Endodermal cell (in vitro differentiated cells): ENCODE measurements around the gene FBLN2. TPM values are rescaled to one million over a fixed set of nuclear protein-coding genes. Genes with fewer than 3 reads are reported as not detected.
A peak's percentile ranks its signal among the peaks of the same experiment; 100 is the strongest.

Source experiments
- DNase-seq: peaks from one replicate; pipeline ENCODE4 v3.0.0-alpha.2; 2017
- H3K27ac ChIP-seq: 2 replicates; pipeline ENCODE4 v1.5.1; 2013; ENCODE audit warnings: mild to moderate bottlenecking, low read depth, low read length, moderate library complexity
- H3K27me3 ChIP-seq: 2 replicates; pipeline ENCODE4 v1.6.1; 2013; ENCODE audit warnings: mild to moderate bottlenecking, low read length, moderate library complexity; ENCODE audit not compliant: insufficient read depth, control insufficient read depth, poor library complexity, severe bottlenecking
- H3K36me3 ChIP-seq: 2 replicates; pipeline ENCODE4 v1.7.0; 2013; ENCODE audit warnings: mild to moderate bottlenecking, low read length, moderate library complexity; ENCODE audit not compliant: control insufficient read depth, insufficient read depth
- H3K4me1 ChIP-seq: one replicate; pipeline ENCODE4 v1.7.0; 2013; ENCODE audit warnings: low read length; ENCODE audit not compliant: control insufficient read depth, insufficient read depth
- H3K4me3 ChIP-seq: 2 replicates; pipeline ENCODE4 v1.5.1; 2013; ENCODE audit warnings: mild to moderate bottlenecking, low read length, moderate library complexity
- H3K9ac ChIP-seq: 2 replicates; pipeline ENCODE4 v1.6.1; 2013; ENCODE audit warnings: mild to moderate bottlenecking, low read length, moderate library complexity; ENCODE audit not compliant: poor library complexity, severe bottlenecking; ENCODE audit errors: extremely low read depth
- H3K9me3 ChIP-seq: 2 replicates; pipeline ENCODE4 v1.6.1; 2013; ENCODE audit warnings: mild to moderate bottlenecking, low read length, moderate library complexity; ENCODE audit not compliant: control insufficient read depth
- H3K27ac Mint-ChIP-seq: 2 replicates; pipeline ENCODE4 v1.8.0; 2020; ENCODE audit warnings: mixed read lengths
- H3K27me3 Mint-ChIP-seq: 2 replicates; pipeline ENCODE4 v1.8.0; 2021; ENCODE audit warnings: mild to moderate bottlenecking, mixed read lengths; ENCODE audit not compliant: insufficient read depth
- H3K36me3 Mint-ChIP-seq: 2 replicates; pipeline ENCODE4 v1.8.0; 2020; ENCODE audit warnings: low read depth, mixed read lengths
- H3K4me1 Mint-ChIP-seq: 2 replicates; pipeline ENCODE4 v1.8.0; 2020; ENCODE audit warnings: mixed read lengths
- H3K4me3 Mint-ChIP-seq: 2 replicates; pipeline ENCODE4 v1.8.0; 2020; ENCODE audit warnings: mild to moderate bottlenecking, moderate library complexity, mixed read lengths
- H3K9me3 Mint-ChIP-seq: 2 replicates; pipeline ENCODE4 v1.8.0; 2020; ENCODE audit warnings: mild to moderate bottlenecking, mixed read lengths
- CTCF ChIP-seq: fragments of 200-600 bp; sonication (generic); conservative IDR thresholded peaks from 2 replicates; pipeline ENCODE4 v1.5.0; 2021; ENCODE audit warnings: antibody characterized with exemption, mild to moderate bottlenecking
- WGBS, 2 experiments: methylation state at CpG; one replicate each; pipeline versions ENCODE4 v1.1.5 to v1.1.7; 2013; ENCODE audit warnings: missing lambda C conversion rate in 2 of 2, mixed read lengths in 1 of 2; ENCODE audit not compliant: insufficient coverage in 1 of 2, insufficient read length in 1 of 2; 5-methylcytosine and 5-hydroxymethylcytosine counted together
- total RNA-seq, 2 donors: library from RNA; stranded (reverse); fragmentation: NEBNext Ultra II Directional in 1 of 2; extraction: Animal tissue kit (Norgen Biotek cat#: 25700) in 1 of 2; gene quantifications; 2 replicates in 1 of 2; 3 replicates in 1 of 2; pipeline ENCODE4 v1.2.1, GENCODE V29; 2021

The FBLN2 gene
- total RNA-seq, 2 donors from 2014 or later = 86.1 to 136 TPM

GRCh38 chr3:13513913-13514517 is 34.9 kb upstream of the FBLN2 start:
- H3K4me1 ChIP-seq = no peaks in the 10 kb centered on the region
- H3K4me3 Mint-ChIP-seq = no peak overlapping the region

GRCh38 chr3:13514639-13515435 is 34.1 kb upstream of the FBLN2 start:
- H3K27me3 Mint-ChIP-seq = no peaks in the 10 kb centered on the region
- H3K9me3 Mint-ChIP-seq = no peaks in the 10 kb centered on the region
- DNase-seq = no peak
- no peaks in the 10 kb centered on the region for H3K27me3 ChIP-seq
- no peak overlapping the region for H3K4me3 ChIP-seq
- H3K36me3 ChIP-seq = no peaks in the 10 kb centered on the region
- WGBS, 2 experiments = 94 to 96% methylated on average over 4 to 6 of the region's 6 CpGs
- H3K27ac Mint-ChIP-seq = no peak overlapping the region
- H3K4me1 Mint-ChIP-seq = no peaks in the 10 kb centered on the region
- H3K27ac ChIP-seq = peak overlapping the region; percentile 97
- no peak overlapping the region for H3K4me3 Mint-ChIP-seq
- H3K9me3 ChIP-seq = no peaks in the 10 kb centered on the region
- no peak overlapping the region for H3K9ac ChIP-seq
- no peaks in the 10 kb centered on the region for H3K36me3 Mint-ChIP-seq
- H3K4me1 ChIP-seq = no peaks in the 10 kb centered on the region
- TF ChIP-seq CTCF = no peak

More at GRCh38 chr3:13513913-13514517, 34.9 kb upstream of the FBLN2 start:
- Histone ChIP-seq H3K4me3 (no peak overlapping the region), H3K9me3 (no peaks in the 10 kb centered on the region), H3K36me3 (no peaks in the 10 kb centered on the region), H3K9ac (no peak overlapping the region), H3K27me3 (no peaks in the 10 kb centered on the region), H3K27ac (peak overlapping the region; percentile 97)
- H3K27me3 Mint-ChIP-seq = no peaks in the 10 kb centered on the region
- H3K9me3 Mint-ChIP-seq = no peaks in the 10 kb centered on the region
- no peak for DNase-seq
- no peaks in the 10 kb centered on the region for H3K4me1 Mint-ChIP-seq
- TF ChIP-seq CTCF = no peak
- H3K36me3 Mint-ChIP-seq = no peaks in the 10 kb centered on the region
- 79 to 82% methylated on average over 9 to 10 of the region's 10 CpGs for WGBS, 2 experiments
- no peak overlapping the region for H3K27ac Mint-ChIP-seq

- Mint-ChIP-seq H3K36me3 (no peaks in the 10 kb centered on the region), H3K27ac (no peak overlapping the region), H3K27me3 (no peaks in the 10 kb centered on the region), H3K9me3 (no peaks in the 10 kb centered on the region), H3K4me1 (no peaks in the 10 kb centered on the region), H3K4me3 (no peak overlapping the region)
- Histone ChIP-seq H3K27me3 (no peaks in the 10 kb centered on the region), H3K27ac (no peak overlapping the region), H3K4me3 (no peak overlapping the region), H3K36me3 (no peaks in the 10 kb centered on the region), H3K4me1 (no peaks in the 10 kb centered on the region), H3K9me3 (no peaks in the 10 kb centered on the region), H3K9ac (no peak overlapping the region)
- DNase-seq = no peak
- TF ChIP-seq CTCF = no peak
- WGBS, 2 experiments = 92 to 95% methylated on average over 18 to 26 of the region's 26 CpGs
These were observed 32.9 kb upstream of the FBLN2 start for GRCh38 chr3:13515786-13516759.
